GM15510 (cell line): ENCODE results near the gene NEK11.

Source experiments
- POLR2A ChIP-seq: IDR thresholded peaks from 3 replicates; pipeline ENCODE4 v1.6.1; 2011; ENCODE audit warnings: borderline replicate concordance; ENCODE audit not compliant: insufficient read length; ENCODE audit errors: extremely low read depth

Gene NEK11

DNA sequence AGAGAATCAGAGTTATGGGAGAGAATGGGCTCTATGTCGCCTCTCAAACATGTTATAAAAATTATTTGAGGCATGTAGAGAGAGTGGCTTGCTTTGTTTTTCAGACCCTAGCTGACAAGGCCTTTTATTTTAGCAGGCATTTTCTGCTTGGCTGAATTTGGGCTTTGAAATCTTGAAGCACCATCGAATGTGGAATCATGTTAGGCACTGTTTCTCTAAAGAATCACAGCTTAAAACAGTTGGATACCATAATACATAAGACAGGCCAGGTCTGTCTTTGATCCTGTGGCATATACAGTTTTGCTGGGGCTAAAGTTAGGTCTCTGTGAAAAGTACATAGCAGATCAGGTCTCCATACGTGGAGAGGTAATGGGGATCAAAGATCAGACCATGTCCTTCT is 142.7 kb downstream of the NEK11 start:
- TF ChIP-seq POLR2A: no peak

GRCh38 chr3:131172502-131173200 is 146.0 kb downstream of the NEK11 start:
- no peak for TF ChIP-seq POLR2A

- no peak for TF ChIP-seq POLR2A
These were observed 148.1 kb downstream of the NEK11 start for GRCh38 chr3:131174752-131175151.

GRCh38 chr3:131178710-131179375 is 152.2 kb downstream of the NEK11 start:
- TF ChIP-seq POLR2A: no peak

DNA sequence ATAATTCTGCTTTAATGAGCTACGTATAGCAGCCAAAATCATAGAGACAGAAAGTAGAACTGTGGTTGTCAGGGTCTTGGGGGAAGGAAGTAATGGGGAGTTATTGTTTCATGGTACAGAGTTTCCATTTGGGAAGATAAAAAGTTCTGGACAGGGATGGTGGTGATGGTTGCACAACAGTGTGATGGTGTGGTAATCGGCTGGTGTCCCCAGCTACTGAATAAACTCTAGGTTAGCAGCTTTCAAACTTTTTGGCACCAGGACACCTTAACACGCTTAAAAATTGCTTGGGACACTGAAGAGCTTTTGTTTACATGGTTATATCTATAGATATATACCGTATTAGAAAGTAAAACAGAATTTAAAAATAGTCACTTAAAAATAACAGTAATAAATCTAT is 166.0 kb downstream of the NEK11 start:
- TF ChIP-seq POLR2A: no peak

DNA sequence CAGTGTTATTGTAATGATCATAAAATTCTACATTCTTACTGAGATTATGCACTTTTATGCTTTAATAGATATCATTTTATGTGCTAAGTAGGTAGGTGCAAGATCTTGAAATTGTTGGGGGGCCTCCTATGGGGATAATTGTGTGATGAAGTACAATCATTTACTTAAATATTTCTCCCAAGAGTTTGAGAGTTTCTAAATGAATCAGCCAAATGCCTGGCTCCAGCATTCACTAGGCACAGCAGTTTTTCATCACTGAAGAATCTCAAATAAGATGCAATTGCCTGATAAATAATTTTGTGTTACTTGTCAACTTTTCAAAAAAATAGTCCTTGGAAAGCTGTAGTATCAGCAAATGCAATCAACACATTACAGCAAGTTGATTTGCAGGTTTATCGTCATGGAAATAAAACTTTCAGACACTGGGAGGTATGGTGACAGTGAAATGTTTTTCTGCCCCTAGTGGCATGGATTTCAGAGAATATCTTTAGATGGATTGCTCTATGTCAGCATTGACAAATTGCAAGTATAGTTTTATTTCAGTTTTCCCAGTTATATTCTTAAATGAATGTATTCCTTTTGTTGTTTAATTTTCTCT is 167.1 kb downstream of the NEK11 start:
- no peak for TF ChIP-seq POLR2A

DNA sequence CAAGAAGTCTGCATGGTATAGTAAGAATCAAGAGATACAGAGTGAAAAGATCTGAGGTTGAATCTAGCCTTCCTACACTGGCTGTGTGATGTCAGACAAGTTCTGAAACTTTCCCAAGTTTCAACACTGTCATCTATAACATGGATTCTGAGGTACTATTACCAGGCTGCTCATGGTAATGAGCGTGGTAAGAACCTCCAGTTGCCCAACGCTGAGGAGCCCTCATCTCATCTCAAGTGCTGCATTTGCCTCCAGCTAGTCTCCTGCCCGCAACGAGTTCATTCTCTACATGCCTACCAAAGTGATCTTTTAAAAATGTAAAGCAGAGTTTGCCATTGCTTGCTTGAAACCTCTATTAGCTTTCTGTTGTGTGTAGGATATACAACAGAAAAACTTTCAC is 168.1 kb downstream of the NEK11 start:
- TF ChIP-seq POLR2A: no peak

DNA sequence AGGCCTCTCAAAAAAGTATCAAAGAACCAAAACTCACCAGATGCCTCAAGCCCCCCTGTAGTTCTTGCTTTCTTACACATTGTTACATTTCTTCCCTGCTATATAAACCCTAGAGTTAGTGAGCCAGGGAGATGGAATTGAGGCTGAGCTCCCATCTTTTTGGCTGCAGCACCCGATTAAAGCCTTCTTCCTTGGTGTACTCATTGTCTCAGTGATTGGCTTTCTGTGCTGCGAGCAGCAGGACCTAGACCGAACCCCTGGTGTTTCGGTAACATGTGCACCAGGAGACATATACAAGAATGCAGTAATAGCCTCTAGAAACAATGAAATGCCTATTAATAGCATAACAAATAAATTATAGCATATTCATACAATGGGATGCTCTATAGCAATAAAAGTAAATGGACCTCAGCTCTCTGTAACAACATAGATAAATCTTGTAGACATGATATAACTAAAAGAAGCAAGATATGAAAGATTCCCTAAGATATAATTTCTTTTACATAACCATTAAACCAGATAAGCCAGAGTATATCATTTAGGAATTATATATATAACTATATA is 174.0 kb downstream of the NEK11 start:
- TF ChIP-seq POLR2A: no peak

GRCh38 chr3:131216330-131216729 is 189.7 kb downstream of the NEK11 start:
- no peak for TF ChIP-seq POLR2A

- no peak for TF ChIP-seq POLR2A
These were observed 190.1 kb downstream of the NEK11 start for GRCh38 chr3:131216801-131217200.

DNA sequence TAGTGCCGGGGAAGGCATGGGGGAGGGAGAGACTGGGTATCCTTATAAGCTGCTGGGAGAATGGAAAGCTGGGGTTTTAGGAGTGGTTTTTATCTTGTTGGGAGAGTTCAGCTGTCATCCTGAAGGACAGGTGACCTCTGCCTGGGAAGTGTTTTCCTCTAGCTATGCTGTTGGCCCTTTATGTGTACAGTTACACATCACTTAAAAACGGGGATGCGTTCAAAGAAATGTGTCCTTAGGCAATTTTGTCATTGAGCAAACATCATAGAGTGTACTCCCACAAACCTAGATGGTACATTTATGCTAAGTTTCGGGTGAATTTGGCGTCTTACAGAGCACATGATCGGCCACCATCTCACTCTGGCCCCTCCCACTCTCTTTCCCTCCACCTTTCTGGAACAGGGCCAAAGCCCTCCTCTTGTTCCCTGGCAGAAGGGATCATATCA is 190.6 kb downstream of the NEK11 start:
- TF ChIP-seq POLR2A: no peak

- TF ChIP-seq POLR2A: no peak
These were observed 191.5 kb downstream of the NEK11 start for GRCh38 chr3:131218196-131218595.

DNA sequence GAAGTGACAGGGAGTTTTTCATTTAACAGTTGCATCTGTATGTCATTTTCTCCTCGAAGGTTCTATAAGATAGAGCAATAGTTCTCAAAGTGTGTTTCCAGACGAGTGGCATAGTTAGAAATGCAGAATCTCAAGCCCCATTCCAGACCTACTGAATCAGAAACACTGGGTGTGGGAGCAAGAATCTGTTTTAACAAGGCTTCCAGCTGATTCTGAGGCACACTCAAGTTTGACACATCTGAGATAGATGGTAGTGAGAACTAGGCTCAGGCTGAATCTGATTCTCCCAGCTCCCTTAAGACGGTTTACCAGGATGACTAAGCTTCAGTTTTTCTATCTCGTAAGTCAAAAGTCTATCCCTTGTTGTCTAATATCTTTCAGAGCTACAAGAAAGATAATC is 195.1 kb downstream of the NEK11 start:
- TF ChIP-seq POLR2A: no peak

DNA sequence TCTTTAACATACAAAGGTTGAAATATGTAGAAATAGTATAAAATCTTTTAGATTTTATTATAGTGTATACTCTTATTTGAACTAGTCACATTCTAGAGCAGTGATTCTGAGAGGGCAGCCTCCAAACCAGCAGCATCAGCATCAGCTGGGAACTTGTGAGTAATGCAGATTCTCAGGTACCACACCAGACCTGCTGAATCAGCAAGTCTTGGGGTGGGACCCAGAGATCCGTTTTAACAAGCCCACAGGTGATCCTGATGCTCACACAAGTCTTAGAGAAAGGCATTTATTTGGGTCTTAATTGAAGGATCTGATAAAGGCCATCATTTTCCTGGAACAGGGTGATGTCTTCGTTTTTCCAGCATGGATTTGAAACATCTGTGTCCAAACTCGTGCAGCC is 195.9 kb downstream of the NEK11 start:
- no peak for TF ChIP-seq POLR2A
